NCI-H82 (cell line): Measurements from ENCODE around the gene TBCEL.

Source experiments
- DNase-seq: peaks from one replicate; lab custom pipeline; 2025; lab: John Stamatoyannopoulos, UW

Gene TBCEL

GRCh38 chr11:121063728-121064127 lies 39.8 kb downstream of the TBCEL start:
- peak; percentile 14 for DNase-seq

GRCh38 chr11:121066623-121067022 lies 42.7 kb downstream of the TBCEL start:
- DNase-seq, result no peak

- no peak for DNase-seq
Measured at GRCh38 chr11:121067026-121067425, 43.1 kb downstream of the TBCEL start.

- no peak for DNase-seq
Measured at GRCh38 chr11:121067453-121067852, 43.6 kb downstream of the TBCEL start.

- DNase-seq, result no peak
Measured at GRCh38 chr11:121067962-121068647, 44.2 kb downstream of the TBCEL start.

- no peak for DNase-seq
Measured at GRCh38 chr11:121068787-121069186, 44.9 kb downstream of the TBCEL start.

GRCh38 chr11:121070951-121071845 lies 47.3 kb downstream of the TBCEL start:
- DNase-seq, result no peak

- no peak for DNase-seq
Measured at GRCh38 chr11:121071846-121072450, 48.0 kb downstream of the TBCEL start.

- no peak for DNase-seq
Measured at GRCh38 chr11:121081321-121081720, 57.4 kb downstream of the TBCEL start.

- no peak for DNase-seq
Measured at GRCh38 chr11:121082219-121082618, 58.3 kb downstream of the TBCEL start.

- no peak for DNase-seq
Measured at GRCh38 chr11:121082670-121083069, 58.8 kb downstream of the TBCEL start.

GRCh38 chr11:121086866-121087265 lies 63.0 kb downstream of the TBCEL start:
- DNase-seq, result no peak

- DNase-seq, result no peak
Measured at GRCh38 chr11:121089566-121089965, 65.7 kb downstream of the TBCEL start.

- DNase-seq, result no peak
Measured at GRCh38 chr11:121090145-121090721, 66.3 kb downstream of the TBCEL start.

GRCh38 chr11:121091492-121092152 lies 67.7 kb downstream of the TBCEL start:
- no peak for DNase-seq

- no peak for DNase-seq
Measured at GRCh38 chr11:121095561-121095960, 71.7 kb downstream of the TBCEL start.

GRCh38 chr11:121099364-121099763 lies 75.5 kb downstream of the TBCEL start:
- DNase-seq, result no peak

- DNase-seq, result no peak
Measured at GRCh38 chr11:121099885-121100284, 76.0 kb downstream of the TBCEL start.

- no peak for DNase-seq
Measured at GRCh38 chr11:121100943-121101342, 77.0 kb downstream of the TBCEL start, which contains the start of gene TECTA. TSS of gene TECTA (plus strand) at chr11:121101243. CDS start at chr11:121102666, 1,423 bp downstream.

GRCh38 chr11:121104312-121104762 lies 80.4 kb downstream of the TBCEL start:
- no peak for DNase-seq

GRCh38 chr11:121105063-121105480 lies 81.2 kb downstream of the TBCEL start:
- DNase-seq, result no peak
